PC-3 (cell line): ENCODE measurements around the gene TMEM254. TPM values are rescaled to one million over a fixed set of nuclear protein-coding genes. Genes with fewer than 3 reads are reported as not detected.

Source experiments
- ATAC-seq: fragments of 200-7000 bp; cut with Tn5 transposase; 2 replicates; pipeline ENCODE4 v1.9.1; 2020; ENCODE audit warnings: mild to moderate bottlenecking, moderate library complexity
- BruUV-seq: library from RNA; stranded (reverse); fragments of 400-500 nt; replicated peaks from 2 replicates; lab custom pipeline; 2021; lab: Mats Ljungman, UMichigan
- CTCF ChIA-PET: fragments of 300-600 bp; sonication (Branson Sonifier 250); formaldehyde crosslinking; loops from one replicate; lab custom pipeline; 2022; ENCODE audit warnings: antibody characterized with exemption; lab: Charles Lee
- POLR2A ChIA-PET: fragments of 300-600 bp; sonication (Branson Sonifier 250); formaldehyde crosslinking; loops from one replicate; lab custom pipeline; 2022; ENCODE audit warnings: antibody characterized with exemption; ENCODE audit not compliant: unreplicated experiment; lab: Charles Lee
- DNase-seq: peaks from one replicate; pipeline ENCODE4 v3.0.0-alpha.2; 2015
- H2AFZ ChIP-seq: fragments of 300-600 bp; sonication (generic); 2 replicates; pipeline ENCODE4 v1.6.0; 2016; ENCODE audit warnings: antibody characterized with exemption, low read length
- H3F3A ChIP-seq: fragments of 300-600 bp; sonication (generic); one replicate; pipeline ENCODE4 v1.6.0; 2017; ENCODE audit warnings: antibody characterized with exemption, low read length, control low read depth, mild to moderate bottlenecking; ENCODE audit not compliant: unreplicated experiment
- H3K27ac ChIP-seq: fragments of 300-600 bp; sonication (generic); 2 replicates; pipeline ENCODE4 v1.5.1; 2016; ENCODE audit warnings: mild to moderate bottlenecking, low read length
- H3K27me3 ChIP-seq: fragments of 300-600 bp; sonication (generic); 2 replicates; pipeline ENCODE4 v1.6.1; 2016; ENCODE audit warnings: low read length, mixed read lengths
- H3K36me3 ChIP-seq: fragments of 300-600 bp; sonication (generic); 2 replicates; pipeline ENCODE4 v1.6.1; 2016; ENCODE audit warnings: low read depth, mixed run types, low read length, mixed read lengths
- H3K4me1 ChIP-seq: fragments of 300-600 bp; sonication (generic); 2 replicates; pipeline ENCODE4 v1.5.1; 2016; ENCODE audit warnings: low read length; ENCODE audit not compliant: insufficient read depth
- H3K4me2 ChIP-seq: fragments of 300-600 bp; sonication (generic); 2 replicates; pipeline ENCODE4 v1.6.0; 2016; ENCODE audit warnings: low read length
- H3K4me3 ChIP-seq: fragments of 300-600 bp; sonication (generic); 2 replicates; pipeline ENCODE4 v1.5.1; 2016; ENCODE audit warnings: mild to moderate bottlenecking, low read length, mixed read lengths
- H3K79me2 ChIP-seq: fragments of 300-600 bp; sonication (generic); 2 replicates; pipeline ENCODE4 v1.6.1; 2017; ENCODE audit warnings: low read length, mixed read lengths
- H3K9ac ChIP-seq: fragments of 300-600 bp; sonication (generic); 2 replicates; pipeline ENCODE4 v1.6.0; 2016; ENCODE audit warnings: mild to moderate bottlenecking, low read length
- H3K9me2 ChIP-seq: fragments of 300-600 bp; sonication (generic); replicated peaks from 2 replicates; pipeline ENCODE4 v1.6.1; 2016; ENCODE audit warnings: mixed run types, low read length, mixed read lengths
- H3K9me3 ChIP-seq: fragments of 300-600 bp; sonication (generic); 2 replicates; pipeline ENCODE4 v1.6.1; 2016; ENCODE audit warnings: low read length, mixed read lengths
- H4K20me1 ChIP-seq: fragments of 300-600 bp; sonication (generic); 2 replicates; pipeline ENCODE4 v1.6.1; 2016; ENCODE audit warnings: low read length, mixed read lengths
- CTCF ChIP-seq: fragments of 300-600 bp; sonication (generic); conservative IDR thresholded peaks from 2 replicates; pipeline ENCODE4 v1.5.1; 2017; ENCODE audit warnings: antibody characterized with exemption, low read depth, mild to moderate bottlenecking, low read length
- EZH2 ChIP-seq: fragments of 300-600 bp; sonication (generic); IDR thresholded peaks from one replicate; pipeline ENCODE4 v1.6.1; 2017; ENCODE audit warnings: antibody characterized with exemption, mild to moderate bottlenecking, low read length; ENCODE audit not compliant: unreplicated experiment
- EZH2phosphoT487 ChIP-seq: fragments of 300-600 bp; sonication (generic); IDR thresholded peaks from 2 replicates; pipeline ENCODE4 v1.6.1; 2018; ENCODE audit warnings: mild to moderate bottlenecking, antibody characterized with exemption, low read length, borderline replicate concordance
- intact Hi-C: fragments of 100-400 bp; cut with micrococcal nuclease; formaldehyde crosslinking; loops from 2 replicates; pipeline ENCODE4 v1.9.0; 2023
- total RNA-seq: library from RNA; depleted of rRNA; stranded (reverse); fragments of >200 nt; gene quantifications from 2 replicates; pipeline ENCODE4 v1.2.3, GENCODE V29; 2014

TMEM254 gene
- total RNA-seq, 1 experiment from 2014 or later, result 68.3 TPM

- DNase-seq, result no peak
- no peaks in the 10 kb centered on the region for H3F3A ChIP-seq
- ChIA-PET POLR2A (interaction anchor here (0.7 kb wide), 1 partner anchor 63 kb away, joined by 4 read pairs; no protein-coding TSS in a partner anchor), CTCF (no interaction called here)
- BruUV-seq, result no TSS peak
- H3K27me3 ChIP-seq, result no peaks in the 10 kb centered on the region
- no peaks in the 10 kb centered on the region for H3K9me3 ChIP-seq
- no peak overlapping the region for H2AFZ ChIP-seq
- no peak for ATAC-seq
- H3K4me1 ChIP-seq, result peaks cover 32% of the 10 kb centered on the region
- peaks cover 4% of the 10 kb centered on the region; the same call in 1 of the 2 replicates for H3K36me3 ChIP-seq
- TF ChIP-seq CTCF (no peak), EZH2phosphoT487 (no peak), EZH2 (no peak)
- H3K4me2 ChIP-seq, result no peak overlapping the region
- no peak overlapping the region for H3K27ac ChIP-seq
- H3K9me2 ChIP-seq, result no peaks in the 10 kb centered on the region
- H3K79me2 ChIP-seq, result peaks cover 21% of the 10 kb centered on the region
- intact Hi-C loops, result no loop called here
- no peak overlapping the region for H3K9ac ChIP-seq
- H4K20me1 ChIP-seq, result no peaks in the 10 kb centered on the region
- H3K4me3 ChIP-seq, result no peak overlapping the region
Observed at GRCh38 chr10:80081026-80081425, 2.6 kb downstream of the TMEM254 start.

- Histone ChIP-seq H3K4me1 (peaks cover 31% of the 10 kb centered on the region), H3K9ac (no peak overlapping the region), H3K4me2 (no peak overlapping the region), H3K4me3 (no peak overlapping the region), H3K79me2 (peaks cover 21% of the 10 kb centered on the region), H3K9me3 (no peaks in the 10 kb centered on the region), H3F3A (no peaks in the 10 kb centered on the region), H3K27ac (no peak overlapping the region), H3K9me2 (no peaks in the 10 kb centered on the region), H2AFZ (no peak overlapping the region), H4K20me1 (no peaks in the 10 kb centered on the region), H3K27me3 (no peaks in the 10 kb centered on the region), H3K36me3 (peaks cover 4% of the 10 kb centered on the region; the same call in 1 of the 2 replicates)
- intact Hi-C loops, result no loop called here
- CTCF ChIA-PET, result interaction anchor here (0.9 kb wide), 1 partner anchor 62 kb away, joined by 3 read pairs; no protein-coding TSS in a partner anchor
- DNase-seq, result peak; percentile 92
- POLR2A ChIA-PET, result no interaction called here
- BruUV-seq, result no TSS peak
- TF ChIP-seq EZH2 (no peak), EZH2phosphoT487 (no peak), CTCF (no peak)
- ATAC-seq, result no peak
Observed at GRCh38 chr10:80081801-80082750, 3.6 kb downstream of the TMEM254 start.
